Upper lobe of right lung (tissue), 1 donor: ENCODE data around the gene DOP1B. TPM values are rescaled to one million over a fixed set of nuclear protein-coding genes. Genes with fewer than 3 reads are reported as not detected.

Source experiments
- ATAC-seq: fragments of 200-7000 bp; cut with Tn5 transposase; one replicate; pipeline ENCODE4 v1.9.1; 2020; ENCODE audit warnings: mild to moderate bottlenecking, moderate library complexity
- DNase-seq: peaks from one replicate; pipeline ENCODE4 v3.0.0-alpha.2; 2020
- H3K27ac ChIP-seq: fragments of 200-600 bp; one replicate; pipeline ENCODE4 v1.8.0; 2022
- H3K27me3 ChIP-seq: fragments of 200-600 bp; one replicate; pipeline ENCODE4 v1.8.0; 2022; ENCODE audit warnings: mild to moderate bottlenecking
- H3K36me3 ChIP-seq: fragments of 200-600 bp; one replicate; pipeline ENCODE4 v1.8.0; 2022
- H3K4me1 ChIP-seq: fragments of 200-600 bp; one replicate; pipeline ENCODE4 v1.8.0; 2022
- H3K4me3 ChIP-seq: fragments of 200-600 bp; one replicate; pipeline ENCODE4 v1.8.0; 2022; ENCODE audit warnings: mild to moderate bottlenecking
- H3K9me3 ChIP-seq: fragments of 200-600 bp; one replicate; pipeline ENCODE4 v1.8.0; 2022
- CTCF ChIP-seq: fragments of 200-600 bp; IDR thresholded peaks from one replicate; pipeline ENCODE4 v1.8.0; 2022; ENCODE audit warnings: antibody characterized with exemption
- intact Hi-C: fragments of 100-400 bp; cut with DNase I; formaldehyde crosslinking; loops from one replicate; pipeline ENCODE4 v1.11.0; 2022
- total RNA-seq: library from RNA; stranded (reverse); fragmentation: NEBNext Ultra II Directional; extraction: Animal tissue kit (Norgen Biotek cat#: 25700); gene quantifications from one replicate; pipeline ENCODE4 v1.2.1, GENCODE V29; 2021
- donor health status: DM: no; HTN: yes; CAD: no; lungs with severe emphysema.

Gene DOP1B
- total RNA-seq, 1 donor from 2014 or later: 19.0 TPM

DNA sequence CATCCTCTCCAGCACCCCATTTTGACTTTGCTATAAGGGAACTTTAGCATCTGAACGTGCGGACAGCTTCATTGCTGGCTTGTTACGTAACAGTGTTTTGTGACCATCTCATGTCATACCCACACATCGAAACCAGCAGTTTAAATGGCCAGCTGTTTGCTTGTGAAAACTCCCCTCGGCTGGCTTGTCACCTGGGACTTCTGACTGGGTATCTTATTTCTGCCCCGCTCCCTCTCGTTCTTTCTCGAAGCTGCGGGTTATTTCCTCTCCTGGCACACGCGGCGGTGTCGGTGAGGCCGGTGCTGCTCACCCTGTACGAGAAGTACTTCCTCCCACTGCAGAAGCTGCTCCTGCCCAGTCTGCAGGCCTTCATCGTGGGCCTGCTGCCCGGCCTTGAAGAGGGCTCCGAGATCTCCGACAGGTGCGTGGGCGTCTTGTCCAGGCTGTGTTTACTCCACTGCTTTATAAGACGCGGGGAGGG lies 43.5 kb downstream of the DOP1B start:
- H3K4me1 ChIP-seq: no peaks in the 10 kb centered on the region
- DNase-seq: no peak

DNA sequence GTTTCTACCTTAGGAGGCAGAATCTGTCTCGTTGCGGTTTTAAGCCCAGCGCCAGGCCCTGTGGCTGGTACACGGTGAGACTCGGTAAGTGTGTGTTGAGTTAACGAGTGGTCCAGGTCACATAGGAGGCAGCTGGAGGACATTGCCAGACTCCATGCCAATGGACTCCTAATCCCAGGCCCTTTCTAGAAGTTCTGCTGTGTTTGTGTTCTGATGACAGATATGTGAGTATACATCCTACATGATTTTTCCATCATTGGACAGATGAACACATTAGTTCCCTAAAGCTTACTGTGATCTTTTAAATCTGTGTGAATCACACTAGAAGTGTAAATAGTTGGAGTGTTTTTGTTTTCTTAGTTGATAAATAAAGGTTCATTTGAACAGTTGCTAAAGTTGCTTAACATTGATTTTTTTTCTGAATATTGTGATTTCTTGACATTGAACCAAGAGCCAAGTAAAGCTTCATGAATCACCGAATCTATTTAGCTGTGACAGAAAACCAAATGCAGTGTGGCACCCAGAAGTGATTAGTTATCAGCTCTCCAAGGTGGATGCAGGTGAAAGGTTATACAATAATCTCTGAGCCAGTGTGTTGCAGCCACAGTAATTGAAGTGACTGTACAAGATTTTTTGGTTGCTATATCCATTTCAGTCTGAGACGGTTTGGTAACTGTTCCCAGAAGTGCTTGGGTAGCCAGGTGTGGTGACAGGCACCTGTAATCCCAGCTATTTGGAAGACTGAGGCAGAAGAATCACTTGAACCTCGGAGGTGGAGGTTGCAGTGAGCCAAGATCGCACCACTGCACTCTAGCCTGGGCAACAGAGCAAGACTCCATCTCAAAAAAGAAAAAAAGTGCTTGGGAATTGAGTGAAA lies 46.3 kb downstream of the DOP1B start:
- intact Hi-C loops: no loop called here
- H3K4me3 ChIP-seq: no peak overlapping the region
- no peaks in the 10 kb centered on the region for H3K27me3 ChIP-seq
- no peak for TF ChIP-seq CTCF
- no peak for ATAC-seq
- no peaks in the 10 kb centered on the region for H3K4me1 ChIP-seq
- H3K36me3 ChIP-seq: peaks cover 6% of the 10 kb centered on the region
- DNase-seq: no peak
- no peaks in the 10 kb centered on the region for H3K9me3 ChIP-seq
- no peak overlapping the region for H3K27ac ChIP-seq

More for the DNA sequence above, 43.5 kb downstream of the DOP1B start:
- H3K9me3 ChIP-seq: no peaks in the 10 kb centered on the region
- TF ChIP-seq CTCF: no peak
- intact Hi-C loops: no loop called here
- no peak overlapping the region for H3K4me3 ChIP-seq
- H3K27me3 ChIP-seq: no peaks in the 10 kb centered on the region
- peaks cover 6% of the 10 kb centered on the region for H3K36me3 ChIP-seq
- ATAC-seq: no peak
- H3K27ac ChIP-seq: no peak overlapping the region

DNA sequence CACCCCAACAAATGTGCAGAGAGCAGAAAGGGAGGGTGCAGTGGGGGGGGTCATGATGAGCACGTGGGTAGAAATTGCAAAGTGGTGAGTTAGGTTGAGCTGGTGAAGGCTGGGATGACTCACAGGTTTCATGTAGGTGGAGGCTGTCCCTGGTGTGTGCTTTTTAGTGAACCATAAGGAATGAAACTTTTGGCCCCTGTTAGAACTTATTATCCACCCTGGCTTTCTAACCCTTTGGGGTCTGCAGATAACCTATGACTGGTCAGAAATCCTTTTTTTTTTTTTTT lies 46.9 kb downstream of the DOP1B start:
- H3K9me3 ChIP-seq: no peaks in the 10 kb centered on the region
- DNase-seq (no peak), ATAC-seq (peak; percentile 77)
- H3K36me3 ChIP-seq: peaks cover 6% of the 10 kb centered on the region
- H3K4me1 ChIP-seq: no peaks in the 10 kb centered on the region
- H3K4me3 ChIP-seq: no peak overlapping the region
- intact Hi-C loops: no loop called here
- no peak overlapping the region for H3K27ac ChIP-seq
- no peak for TF ChIP-seq CTCF
- no peaks in the 10 kb centered on the region for H3K27me3 ChIP-seq

DNA sequence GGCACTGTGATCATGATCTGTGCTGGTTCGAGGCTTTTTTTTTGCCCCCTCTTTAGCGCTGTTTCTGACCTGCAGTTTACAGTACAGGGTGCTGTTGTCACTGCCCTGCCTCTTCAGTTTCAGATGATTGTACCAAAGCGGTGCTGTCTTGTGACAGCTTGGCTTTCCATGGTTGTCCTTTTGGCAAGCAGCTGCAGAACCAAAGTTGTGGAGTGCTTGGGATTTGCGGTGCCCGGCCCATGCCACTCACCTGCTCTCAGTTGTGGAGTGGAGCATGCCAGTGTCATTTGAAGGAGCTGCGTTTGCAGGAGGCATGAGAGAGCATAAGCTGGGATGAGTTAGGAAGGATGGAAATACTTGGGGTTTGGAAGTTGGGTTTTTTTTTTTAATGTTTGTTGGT lies 48.4 kb downstream of the DOP1B start:
- H3K4me1 ChIP-seq: no peaks in the 10 kb centered on the region
- H3K4me3 ChIP-seq: no peak overlapping the region
- H3K27me3 ChIP-seq: no peaks in the 10 kb centered on the region
- no peaks in the 10 kb centered on the region for H3K9me3 ChIP-seq
- H3K27ac ChIP-seq: no peak overlapping the region
- ATAC-seq: no peak
- no peak for TF ChIP-seq CTCF
- no peak for DNase-seq
- intact Hi-C loops: no loop called here
- H3K36me3 ChIP-seq: no peaks in the 10 kb centered on the region

GRCh38 chr21:36205962-36206361 lies 49.3 kb downstream of the DOP1B start:
- Histone ChIP-seq H3K27ac (no peak overlapping the region), H3K4me3 (no peak overlapping the region), H3K27me3 (no peaks in the 10 kb centered on the region), H3K36me3 (peaks cover 3% of the 10 kb centered on the region), H3K9me3 (no peaks in the 10 kb centered on the region), H3K4me1 (no peaks in the 10 kb centered on the region)
- intact Hi-C loops: no loop called here
- ATAC-seq: no peak
- DNase-seq: no peak
- no peak for TF ChIP-seq CTCF

Other genes starting within 250 kb of the DOP1B start
- gene SETD4, start 96.3 kb upstream of the DOP1B start, total RNA-seq: 19.0 TPM
- 71.2 TPM for gene CBR1, start 86.8 kb upstream of the DOP1B start, total RNA-seq
- 4.1 TPM for gene CBR3, start 21.7 kb upstream of the DOP1B start, total RNA-seq
- 32.3 TPM for gene MORC3, start 163.4 kb downstream of the DOP1B start, total RNA-seq
- gene CHAF1B, start 228.6 kb downstream of the DOP1B start, total RNA-seq: 0.67 TPM